Measurements from ENCODE around the gene PRR23B.
"Not testable (repeated sequence)": the region's sequence is repeated elsewhere in the genome, so short reads cannot be mapped to it uniquely, and the experiment has no call there.

Gene PRR23B

DNA sequence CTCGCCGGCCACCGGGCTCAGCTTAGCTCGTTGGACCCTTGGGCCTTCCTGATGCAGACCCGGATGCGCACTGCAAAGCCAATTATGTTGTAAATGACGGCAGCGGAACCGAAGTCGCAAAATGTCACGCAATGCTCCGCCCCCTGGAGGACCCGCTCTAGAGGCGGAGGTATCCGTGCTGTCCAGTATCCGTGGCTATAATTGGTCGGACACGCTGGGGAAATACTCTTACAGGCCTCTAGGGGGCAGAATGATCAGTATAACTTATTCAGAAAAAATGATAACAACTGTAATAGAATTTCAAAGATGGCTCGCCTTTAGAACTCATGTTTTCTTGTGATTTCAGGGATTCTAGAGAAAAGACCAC lies at the start of gene PRR23B:
Gene PRR23B, minus strand, starts transcription at position 59 of the 367 bp plus-strand sequence. CDS start 265 bp downstream, outside the sequence.
- DNase-seq: no peak

DNA sequence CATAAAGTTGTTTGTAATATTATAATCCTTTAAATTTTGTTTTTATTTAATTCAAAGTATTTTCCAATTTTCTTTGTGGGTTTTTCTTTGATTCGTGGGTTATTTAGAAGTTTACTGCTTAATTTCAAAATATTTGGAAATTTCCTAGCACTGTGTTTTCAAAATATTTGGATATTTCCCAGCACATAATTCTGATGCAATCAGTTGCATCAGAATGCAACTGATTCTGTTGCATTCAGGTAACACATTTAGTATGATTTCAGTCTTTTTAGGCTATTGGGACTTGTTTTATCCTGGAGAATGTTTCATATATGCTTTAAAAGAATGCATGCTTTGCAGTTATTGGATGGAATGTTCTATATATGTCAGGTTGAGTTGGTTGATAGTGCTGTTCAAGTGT lies 42.2 kb upstream of the PRR23B start:
- no peak for DNase-seq

DNA sequence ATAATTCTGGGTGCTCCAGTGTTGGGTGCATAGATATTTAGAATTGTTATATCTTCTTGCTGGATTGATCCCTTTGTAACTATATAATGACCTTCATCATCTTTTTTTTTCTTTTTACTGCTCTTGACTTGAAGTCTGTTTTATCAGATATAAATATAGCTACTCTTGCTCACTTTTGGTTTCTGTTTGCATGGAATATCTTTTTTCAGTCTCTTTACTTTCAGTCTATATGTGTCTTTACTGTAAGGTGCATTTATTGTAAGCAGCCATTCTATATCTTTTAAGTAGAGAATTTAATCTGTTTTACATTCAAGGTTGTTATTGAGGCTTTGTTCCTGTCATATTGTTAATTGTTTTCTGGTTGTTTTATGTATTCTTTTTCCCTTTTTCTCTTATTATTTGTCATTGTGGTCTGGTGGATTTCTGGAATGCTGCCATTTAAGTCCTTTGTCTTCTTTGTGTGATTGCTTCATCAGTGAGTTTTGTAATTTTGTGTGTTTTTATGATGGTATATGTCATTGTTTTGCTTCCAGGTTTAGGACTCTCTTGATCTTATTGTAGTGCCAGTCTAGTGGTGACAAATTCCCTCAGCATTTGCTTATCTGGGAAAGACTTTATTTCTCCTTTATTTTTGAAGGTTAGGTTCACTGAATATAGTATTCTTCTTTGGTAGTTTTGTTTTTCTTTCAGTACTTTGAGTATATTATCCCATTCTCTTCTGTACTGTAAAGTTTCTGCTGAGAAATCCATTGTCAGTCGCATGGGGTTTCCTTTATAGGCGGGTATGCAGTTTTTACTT lies 32.3 kb upstream of the PRR23B start:
- no peak for DNase-seq

DNA sequence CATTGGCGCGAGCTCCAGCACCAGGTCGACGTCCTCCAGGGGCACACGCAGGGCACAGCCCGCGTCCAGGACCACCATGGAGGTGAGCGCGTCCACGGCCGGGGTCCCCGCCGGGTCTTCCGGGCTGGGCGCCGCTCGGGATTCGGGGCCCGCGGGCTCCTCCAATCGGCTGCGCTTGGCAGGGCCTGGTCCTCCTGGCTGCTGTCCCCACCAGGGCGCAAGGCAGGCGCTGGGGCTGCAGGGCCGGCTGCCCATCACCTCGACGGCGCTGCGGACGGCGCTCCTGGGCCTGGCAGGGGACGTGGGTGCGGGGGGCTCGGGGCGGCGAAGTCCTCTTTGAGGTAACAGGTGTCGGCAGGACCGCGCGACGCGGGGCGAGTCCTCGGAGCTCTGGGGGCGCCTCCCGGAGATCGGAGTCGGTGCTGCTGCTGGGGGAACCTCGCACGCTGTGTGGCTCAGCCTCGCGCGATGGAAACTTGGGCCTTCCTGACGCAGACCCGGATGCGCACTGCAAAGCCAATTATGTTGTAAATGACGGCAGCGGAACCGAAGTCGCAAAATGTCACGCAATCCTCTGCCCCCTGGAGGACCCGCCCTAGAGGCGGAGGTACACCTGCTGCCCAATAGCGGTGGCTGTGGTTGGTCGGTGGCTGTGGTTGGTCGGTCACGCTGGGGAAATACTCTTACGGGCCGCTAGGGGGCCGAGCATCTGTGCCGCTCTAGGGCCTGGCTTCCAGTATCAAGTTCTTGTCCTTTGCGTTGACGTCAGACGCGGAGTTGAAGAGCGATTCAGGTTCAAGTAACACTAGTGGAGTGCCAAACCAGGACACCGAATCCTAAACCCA lies 23.9 kb upstream of the PRR23B start, which contains the start of gene PRR23C:
Gene PRR23C, minus strand, starts transcription at position 527 of the 845 bp plus-strand sequence. Its CDS starts 272 bp downstream, at position 255.
- no peak for DNase-seq

DNA sequence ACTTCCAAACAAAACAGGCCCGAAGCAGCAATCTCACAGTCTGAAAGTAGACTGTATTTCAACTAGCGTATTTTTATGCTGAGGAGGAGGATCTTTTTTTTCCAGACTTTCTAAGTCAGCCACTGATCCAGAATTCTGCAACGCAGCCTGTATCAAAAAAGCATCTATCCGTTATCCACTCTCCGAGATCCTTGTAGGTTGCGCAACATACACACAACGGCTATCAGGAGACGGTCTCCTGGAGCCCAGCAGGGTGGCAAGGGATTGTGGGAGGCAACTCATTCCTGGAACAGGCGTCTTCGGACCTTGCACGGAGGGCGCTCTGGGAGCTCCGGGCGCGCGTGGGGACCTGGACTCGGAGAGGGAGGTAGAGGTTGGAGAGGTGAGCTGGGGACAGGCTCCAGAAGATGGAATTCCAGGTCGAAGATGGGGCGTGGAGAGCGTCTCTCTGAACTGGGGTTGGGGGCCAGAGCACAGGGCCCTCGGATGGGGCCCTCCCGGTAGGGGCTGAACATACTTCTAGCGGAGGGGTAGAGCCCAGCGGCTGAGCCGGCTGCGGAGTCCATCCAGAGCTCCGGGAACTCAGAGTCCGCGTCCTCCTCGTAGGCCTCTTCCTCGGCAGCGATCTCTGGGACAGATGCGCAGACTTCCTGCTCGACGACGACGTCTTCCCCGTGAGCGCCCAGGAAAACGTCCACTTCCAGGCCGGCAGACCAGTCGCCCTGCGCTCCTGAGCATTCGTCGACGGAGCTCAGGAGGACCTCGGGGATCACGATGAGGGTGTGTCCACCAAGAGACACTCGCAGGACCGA lies 23.0 kb upstream of the PRR23B start:
- no peak for DNase-seq

DNA sequence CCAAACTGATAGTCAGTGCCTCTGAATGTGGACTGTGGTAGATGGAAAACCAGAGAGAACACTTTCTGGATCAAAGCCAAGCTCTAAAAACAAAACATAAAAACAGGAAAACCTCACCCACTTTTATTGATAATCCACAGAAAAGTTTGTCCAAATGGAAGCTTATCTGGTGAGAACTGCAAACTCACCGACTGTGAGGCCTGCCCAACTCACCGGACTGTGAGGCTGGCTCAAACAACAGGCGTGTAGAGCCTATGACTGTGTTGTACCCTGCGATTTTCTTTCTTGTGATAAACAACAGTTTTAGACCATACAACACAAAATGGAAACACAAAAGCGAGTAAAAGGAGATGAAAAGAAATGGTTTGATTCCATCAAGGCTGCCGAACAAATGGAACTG lies 16.8 kb upstream of the PRR23B start:
- DNase-seq: no peak

DNA sequence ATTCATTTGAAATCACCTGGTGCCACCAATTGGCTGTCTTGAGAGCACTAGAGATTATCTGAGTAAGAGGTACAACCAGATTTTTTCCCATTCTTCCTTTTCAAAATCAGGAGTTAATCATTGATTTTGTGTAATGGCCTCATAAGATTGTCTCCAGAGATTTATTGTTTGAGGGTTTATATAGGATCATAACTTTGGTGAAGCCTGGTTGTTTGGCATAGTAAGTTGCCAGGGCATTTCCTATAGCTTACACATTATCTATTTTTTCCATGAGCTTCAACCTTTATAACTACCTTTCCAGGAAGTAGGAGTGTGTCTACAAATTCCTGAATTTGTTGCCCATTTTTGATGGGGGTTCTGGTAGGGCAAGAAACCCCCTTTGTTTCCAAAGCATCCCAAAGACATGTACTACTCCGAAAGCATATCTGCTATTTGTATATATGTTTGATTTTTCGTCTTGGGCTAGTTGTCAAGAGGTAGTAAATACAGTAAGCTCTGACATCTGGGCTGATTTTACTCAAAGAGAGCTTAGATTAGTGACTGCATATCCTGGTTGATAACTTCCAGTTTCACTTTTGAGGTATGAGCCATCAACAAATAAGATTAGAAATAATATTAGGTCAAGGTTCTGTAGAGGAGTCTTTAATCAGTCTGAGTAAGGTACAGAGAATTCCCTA lies 11.7 kb upstream of the PRR23B start:
- DNase-seq: no peak

DNA sequence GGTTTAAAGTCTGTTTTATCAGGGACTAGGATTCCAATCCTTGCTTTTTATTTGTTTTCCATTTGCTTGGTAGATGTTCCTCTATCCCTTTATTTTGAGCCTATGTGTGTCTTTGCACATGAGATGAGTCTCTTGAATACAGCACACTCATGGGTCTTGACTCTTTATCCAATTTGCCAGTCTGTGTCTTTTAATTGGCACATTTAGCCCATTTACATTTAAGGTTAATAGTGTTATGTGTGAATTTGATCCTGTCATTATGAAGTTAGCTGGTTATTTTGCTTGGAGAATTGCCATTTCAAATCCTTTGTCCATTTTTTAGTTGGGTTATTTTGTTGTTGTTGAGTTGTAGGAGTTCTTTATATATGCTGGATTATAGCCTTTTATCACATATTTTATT lies 9.8 kb upstream of the PRR23B start:
- DNase-seq: not testable (repeated sequence)

DNA sequence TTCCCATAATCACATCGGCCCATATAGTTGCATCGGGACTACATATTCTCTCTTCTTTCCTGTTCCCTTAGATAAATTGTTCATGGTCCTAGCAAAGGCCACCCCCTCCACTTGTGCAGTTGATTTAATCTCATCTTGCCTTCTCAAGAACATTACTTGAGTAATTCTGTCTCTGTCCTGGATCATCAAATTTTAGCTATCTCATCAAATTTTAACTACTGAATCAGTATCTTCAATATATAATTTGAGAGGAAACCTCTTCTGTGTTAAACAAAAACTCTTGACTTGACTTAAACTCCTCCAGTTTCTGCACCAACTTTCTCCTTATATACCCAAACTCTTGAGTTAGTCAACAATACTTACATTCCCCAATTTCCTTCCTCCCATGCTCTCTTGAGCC lies 4.2 kb upstream of the PRR23B start:
- no peak for DNase-seq

DNA sequence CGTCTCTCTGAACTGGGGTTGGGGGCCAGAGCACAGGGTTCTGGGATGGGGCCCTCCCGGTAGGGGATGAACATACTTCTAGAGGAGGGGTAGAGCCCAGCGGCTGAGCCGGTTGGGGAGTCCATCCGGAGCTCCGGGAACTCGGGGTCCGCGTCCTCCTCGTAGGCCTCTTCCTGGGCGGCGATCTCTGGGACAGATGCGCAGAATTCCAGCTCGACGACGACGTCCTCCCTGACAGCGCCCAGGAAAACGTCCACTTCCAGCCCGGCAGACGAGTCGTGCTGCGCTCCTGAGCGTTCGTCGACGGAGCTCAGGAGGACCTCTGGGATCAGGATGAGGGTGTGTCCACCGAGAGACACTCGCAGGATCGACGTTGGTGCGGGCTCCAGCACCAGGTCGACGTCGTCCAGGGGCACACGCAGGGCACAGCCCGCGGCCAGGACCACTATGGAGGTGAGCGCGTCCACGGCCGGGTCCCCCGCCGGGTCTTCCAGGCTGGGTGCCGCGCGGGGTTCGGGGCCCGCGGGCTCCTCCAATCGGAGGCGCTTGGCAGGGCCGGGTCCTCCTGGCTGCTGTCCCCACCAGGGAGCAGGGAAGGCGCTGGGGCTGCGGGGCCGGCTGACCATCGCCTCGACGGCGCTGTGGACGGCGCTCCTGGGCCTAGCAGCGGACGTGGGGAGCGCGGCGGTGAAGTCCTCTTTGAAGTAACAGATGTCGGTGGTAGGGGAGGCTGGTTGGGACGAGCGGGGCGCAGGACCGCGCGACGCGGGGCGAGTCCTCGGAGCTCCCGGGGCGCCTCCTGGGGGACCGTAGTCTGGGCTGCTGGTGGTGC lies 474 bp downstream of the PRR23B start:
- DNase-seq: no peak

DNA sequence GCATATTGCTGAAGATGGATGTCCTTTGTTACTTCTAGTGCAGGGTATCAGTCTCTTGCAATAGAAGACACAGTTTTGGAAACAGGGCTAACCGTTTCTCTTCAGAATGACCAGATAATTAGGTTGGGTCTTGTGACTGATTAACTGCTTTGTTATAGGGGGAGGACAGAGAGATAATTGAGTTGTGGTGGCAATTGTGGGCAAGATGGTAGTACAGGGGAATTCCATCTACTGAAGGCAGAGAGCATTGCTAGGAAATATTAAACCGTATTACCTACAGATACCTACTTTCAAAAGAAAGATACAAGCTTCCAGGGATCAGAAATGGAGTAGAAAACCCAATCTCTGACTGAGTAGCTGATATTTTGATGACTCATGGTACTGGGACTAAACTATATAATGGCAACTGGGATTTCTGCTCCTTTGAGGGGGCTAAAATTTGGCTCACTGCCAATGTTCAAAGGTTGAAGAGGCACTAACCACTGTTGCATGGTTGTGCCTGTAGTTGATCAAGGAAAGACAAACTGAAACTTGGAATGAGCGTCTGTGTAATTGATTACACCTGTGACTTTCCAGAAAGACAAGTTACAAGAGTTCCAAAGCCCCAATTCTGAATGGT lies 4.2 kb downstream of the PRR23B start:
- no peak for DNase-seq

DNA sequence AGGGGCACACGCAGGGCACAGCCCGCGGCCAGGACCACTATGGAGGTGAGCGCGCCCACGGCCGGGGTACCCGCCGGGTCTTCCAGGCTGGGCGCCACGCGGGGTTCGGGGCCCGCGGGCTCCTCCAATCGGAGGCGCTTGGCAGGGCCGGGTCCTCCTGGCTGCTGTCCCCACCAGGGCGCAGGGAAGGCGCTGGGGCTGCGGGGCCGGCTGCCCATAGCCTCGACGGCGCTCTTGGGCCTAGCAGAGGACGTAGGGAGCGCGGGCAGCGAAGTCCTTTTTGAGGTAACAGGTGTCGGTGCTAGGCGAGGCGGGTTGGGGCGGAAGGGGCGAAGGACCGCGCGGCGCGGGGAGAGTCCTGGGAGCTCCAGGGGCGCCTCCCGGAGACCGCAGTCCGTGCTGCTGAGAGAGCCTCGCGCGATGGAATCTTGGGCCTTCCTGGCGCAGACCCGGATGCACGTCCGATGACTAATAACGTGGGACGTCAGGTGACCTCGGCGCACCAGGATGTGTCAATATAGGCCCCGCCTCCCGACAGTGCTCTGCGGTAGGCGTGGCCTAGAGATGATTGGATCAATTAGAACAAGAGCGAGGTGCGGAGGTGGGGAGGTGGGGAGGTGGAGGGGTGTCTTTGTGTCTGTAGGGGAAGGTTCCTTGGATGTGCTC lies 14.5 kb downstream of the PRR23B start, which contains the start of gene PRR23A:
Gene PRR23A, minus strand, starts transcription at position 218 of the 666 bp plus-strand sequence. Its CDS starts 0 bp downstream, at position 218.
- no peak for DNase-seq

DNA sequence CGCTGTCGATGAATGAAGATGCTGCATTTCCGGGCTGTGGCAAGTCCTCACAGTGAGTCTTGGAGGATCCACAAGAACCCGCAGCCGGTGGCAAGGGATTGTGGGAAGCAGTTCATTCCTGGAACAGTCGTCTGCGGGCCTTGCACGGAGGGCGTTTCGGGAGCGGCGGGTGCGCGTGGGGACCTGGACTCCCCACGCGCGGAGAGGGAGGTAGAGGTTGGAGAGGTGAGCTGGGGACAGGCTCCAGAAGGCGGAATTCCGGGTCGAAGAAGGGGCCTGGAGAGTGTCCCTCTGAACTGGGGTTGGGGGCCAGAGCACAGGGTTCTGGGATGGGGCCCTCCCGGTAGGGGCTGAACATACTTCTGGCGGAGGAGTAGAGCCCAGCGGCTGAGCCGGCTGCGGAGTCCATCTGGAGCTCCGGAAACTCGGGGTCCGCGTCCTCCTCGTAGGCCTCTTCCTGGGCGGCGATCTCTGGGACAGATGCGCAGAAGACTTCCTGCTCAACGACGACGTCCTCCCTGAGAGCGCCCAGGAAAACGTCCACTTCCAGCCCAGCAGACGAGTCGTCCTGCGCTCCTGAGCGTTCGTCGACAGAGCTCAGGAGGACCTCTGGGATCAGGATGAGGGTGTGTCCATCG lies 15.3 kb downstream of the PRR23B start:
- DNase-seq: no peak

DNA sequence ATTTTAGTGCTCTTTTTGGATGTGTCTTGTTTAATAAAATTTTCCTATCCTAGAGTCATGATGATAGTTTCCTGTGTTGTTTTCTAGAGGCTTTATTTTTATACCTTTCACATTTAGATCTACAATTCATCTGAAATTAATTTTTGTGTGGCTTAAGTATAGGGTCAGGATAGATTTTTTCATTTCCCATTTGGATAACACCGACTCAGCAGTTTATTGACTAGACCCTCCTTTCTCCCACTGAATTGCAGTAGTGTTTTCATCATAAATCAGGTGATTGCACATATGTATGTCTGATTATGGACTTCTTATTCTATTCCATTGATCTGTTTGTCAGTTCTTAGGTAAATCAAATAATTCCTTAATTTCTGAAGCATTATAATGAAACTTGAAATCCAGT lies 25.0 kb downstream of the PRR23B start:
- no peak for DNase-seq

DNA sequence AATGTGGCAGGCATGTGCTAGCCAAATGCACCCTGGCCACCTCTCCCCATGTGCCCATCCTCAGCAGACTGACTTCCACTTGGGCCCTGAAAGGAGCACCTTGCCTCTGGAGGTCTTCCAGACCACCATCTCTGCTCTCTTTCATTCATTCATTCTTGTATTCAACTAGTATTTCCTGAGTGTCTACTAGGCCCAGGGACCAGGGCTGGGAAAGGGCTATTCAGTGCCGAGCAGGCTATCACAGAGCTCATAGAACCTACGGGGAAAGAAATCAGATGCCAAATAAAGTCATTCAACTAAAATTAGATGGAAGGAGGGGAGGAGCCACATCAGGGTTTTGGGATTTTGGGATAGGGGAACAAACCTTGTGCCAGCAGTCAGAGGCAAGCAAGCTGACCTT lies 33.5 kb downstream of the PRR23B start:
- no peak for DNase-seq

DNA sequence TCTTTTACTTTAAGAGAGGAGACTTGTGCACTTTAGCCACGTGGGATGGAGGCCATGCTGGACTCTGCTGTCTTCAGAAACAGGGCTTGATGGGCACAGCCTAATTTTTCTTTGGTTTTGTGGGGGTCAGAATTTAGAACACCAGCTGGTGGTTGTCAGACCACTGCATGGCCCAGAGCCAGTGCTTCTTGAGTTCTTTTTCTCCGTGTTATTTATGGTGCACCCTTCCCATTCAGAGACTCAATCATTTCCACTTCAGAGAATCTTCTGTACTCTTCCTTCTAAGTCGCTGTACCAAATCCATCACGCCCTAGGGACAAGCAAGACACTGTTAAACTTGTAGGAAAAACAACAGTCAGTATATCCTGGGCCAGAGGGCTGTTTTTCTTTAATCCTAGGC lies 34.8 kb downstream of the PRR23B start:
- DNase-seq: no peak

DNA sequence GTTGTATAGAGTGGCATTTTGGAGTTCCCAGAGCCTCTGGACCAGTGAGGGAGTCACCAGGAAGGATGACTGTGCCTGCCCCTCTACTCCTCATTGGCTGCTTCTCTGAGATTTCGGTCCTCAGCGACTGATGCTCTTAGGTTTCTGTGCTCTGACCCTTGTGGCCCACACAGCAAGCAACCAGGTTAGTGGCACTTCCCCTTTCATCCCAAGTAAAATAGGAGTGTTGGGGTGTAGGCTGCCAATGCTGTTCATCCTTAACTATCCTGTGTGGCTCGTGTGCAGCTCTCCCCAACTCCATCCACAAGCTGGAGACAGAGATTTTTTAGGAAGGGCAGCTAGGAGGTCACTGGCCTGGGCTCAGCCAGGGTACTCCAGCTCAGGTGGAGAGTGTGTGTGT lies 35.9 kb downstream of the PRR23B start:
- DNase-seq: no peak

DNA sequence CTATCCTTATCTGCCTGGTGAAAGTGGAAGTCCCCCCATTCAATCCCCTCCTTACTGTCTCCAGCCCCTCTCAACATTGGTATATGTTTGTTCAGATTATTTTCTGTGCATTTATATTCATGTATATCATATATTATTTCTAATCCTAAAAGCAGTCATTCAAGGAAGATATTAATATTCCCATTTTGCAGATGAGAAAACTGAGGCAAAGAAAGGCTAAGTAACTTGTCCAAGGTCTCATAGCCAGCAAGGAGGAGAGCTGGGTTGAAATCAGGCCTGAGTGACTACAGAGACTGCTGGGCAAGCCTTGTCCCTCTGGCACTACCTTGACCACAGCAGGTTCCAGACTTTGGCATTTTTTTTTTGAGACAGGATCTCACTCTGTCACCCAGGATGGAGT lies 44.7 kb downstream of the PRR23B start:
- DNase-seq: no peak

DNA sequence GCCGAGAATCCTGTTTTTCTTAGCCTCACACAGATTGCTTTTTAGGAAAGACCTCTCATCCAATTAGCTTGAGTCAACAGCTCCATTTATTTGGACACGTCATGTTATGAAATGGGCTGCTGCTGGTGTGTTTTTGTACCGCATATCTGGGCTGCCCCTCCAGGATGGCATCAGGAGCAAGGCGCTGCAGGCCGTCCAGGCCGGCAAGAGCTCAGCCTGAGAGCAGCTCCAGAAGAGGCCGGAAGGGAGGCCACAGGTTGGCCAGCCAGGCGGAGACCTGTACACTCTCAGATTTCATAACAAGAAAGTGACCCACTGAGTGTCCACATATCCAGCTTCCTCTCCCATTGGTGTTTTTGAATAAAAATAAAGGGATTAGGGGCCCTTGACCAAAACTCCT lies 45.4 kb downstream of the PRR23B start:
- no peak for DNase-seq

DNA sequence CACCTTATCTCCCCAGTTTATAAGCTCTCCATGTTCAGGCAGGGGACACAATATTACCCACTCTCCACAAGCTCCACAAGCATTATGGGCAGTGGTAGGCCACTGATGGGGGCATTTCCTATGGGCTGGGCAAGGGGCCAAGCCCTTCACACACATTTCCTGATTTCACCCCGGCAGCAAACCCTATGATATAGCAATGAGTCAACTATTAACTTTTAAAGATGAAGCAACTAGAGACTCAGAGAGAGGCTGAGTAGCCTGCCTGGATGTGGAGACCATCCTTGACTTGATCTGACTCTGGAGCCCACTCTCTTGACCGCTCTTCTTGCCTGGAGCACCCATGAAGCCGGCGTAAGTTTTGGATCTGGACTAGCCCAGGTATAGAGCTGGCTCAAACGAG lies 46.3 kb downstream of the PRR23B start:
- DNase-seq: no peak
